ENCODE data around the gene TEX54.
"Not testable (repeated sequence)": the region's sequence is repeated elsewhere in the genome, so short reads cannot be mapped to it uniquely, and the experiment has no call there.

TEX54 gene

DNA sequence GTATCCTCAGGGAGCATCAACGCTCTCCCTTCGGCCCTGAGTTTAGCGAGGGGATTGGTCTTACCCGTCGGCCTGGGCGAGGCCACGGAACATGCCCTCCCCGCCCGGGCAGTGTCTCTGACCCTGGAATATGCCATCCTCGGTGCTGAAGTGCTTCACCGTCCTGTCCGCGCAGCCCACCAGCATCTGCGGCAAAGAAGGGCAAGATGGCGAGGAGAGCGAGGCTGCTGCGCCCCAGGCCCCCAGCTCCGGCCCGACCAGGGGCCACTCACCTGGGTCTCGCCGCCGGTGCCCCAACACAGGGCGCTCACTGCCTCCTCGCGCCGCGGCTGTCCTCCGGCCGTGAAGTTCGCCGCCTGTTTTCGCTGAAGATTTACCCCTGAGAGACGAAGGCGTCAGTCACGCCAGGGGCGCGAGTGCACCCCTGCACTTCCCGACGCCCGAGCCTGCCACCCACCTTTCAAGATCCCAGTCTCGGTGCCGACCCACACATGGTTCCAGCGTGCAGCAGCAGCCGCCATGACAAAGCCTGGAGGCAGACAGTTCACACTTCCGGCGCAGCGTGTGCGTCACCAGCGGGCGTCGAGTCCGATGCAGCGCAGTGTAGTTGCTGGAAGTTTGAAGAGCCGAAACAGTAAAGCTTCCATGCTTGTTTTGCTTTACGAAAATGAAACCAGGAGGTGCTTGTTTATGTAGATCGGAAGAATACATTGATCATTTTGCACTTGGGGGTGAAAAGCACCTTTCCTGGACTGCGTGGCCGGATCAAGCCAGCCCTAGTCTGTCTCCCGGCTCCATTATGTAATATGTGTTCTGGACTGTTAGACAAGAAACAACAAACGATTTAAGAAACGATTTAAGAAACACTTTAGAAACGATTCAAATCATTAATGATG is 6.7 kb upstream of the TEX54 start, which contains the start of gene WDR74:
TSS of gene WDR74 (minus strand) at position 541 of the 896 bp plus-strand sequence. CDS start at position 521, 20 bp downstream.
- no peak for TF ChIP-seq CTCF (IDR thresholded peaks at IDR 0.05; ENCODE audit: low read depth, low read length, missing control alignments)
- H3K4me3 ChIP-seq (ENCODE audit: low read depth, low read length), result peak within 1 kb of the TSS; percentile 89
- DNase-seq (ENCODE audit: low read depth), result peak; percentile 94

DNA sequence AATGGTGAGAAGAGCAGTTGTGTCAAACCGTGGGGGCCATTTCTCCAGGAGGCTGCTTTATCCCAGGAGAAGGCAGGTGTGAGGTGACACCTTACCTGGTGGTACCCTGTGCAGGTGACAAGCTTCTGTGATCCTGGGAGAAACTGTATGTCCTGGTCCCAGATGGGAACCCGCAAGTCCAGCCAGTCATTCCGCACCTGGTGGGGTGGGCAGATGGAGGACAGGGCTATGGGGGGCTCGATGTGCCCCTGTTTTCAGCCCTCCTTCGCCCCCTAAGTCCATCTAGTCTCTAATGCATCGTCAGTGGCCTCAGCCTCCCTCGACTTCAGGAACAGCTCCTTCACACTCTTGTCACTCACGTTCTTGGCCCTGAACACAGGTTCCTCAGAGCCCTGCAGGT is 2.7 kb upstream of the TEX54 start:
- DNase-seq (ENCODE audit: low read depth), result no peak
- no peak overlapping the region for H3K4me3 ChIP-seq (ENCODE audit: low read depth, low read length)
- no peak for TF ChIP-seq CTCF (IDR thresholded peaks at IDR 0.05; ENCODE audit: low read depth, low read length, missing control alignments)

DNA sequence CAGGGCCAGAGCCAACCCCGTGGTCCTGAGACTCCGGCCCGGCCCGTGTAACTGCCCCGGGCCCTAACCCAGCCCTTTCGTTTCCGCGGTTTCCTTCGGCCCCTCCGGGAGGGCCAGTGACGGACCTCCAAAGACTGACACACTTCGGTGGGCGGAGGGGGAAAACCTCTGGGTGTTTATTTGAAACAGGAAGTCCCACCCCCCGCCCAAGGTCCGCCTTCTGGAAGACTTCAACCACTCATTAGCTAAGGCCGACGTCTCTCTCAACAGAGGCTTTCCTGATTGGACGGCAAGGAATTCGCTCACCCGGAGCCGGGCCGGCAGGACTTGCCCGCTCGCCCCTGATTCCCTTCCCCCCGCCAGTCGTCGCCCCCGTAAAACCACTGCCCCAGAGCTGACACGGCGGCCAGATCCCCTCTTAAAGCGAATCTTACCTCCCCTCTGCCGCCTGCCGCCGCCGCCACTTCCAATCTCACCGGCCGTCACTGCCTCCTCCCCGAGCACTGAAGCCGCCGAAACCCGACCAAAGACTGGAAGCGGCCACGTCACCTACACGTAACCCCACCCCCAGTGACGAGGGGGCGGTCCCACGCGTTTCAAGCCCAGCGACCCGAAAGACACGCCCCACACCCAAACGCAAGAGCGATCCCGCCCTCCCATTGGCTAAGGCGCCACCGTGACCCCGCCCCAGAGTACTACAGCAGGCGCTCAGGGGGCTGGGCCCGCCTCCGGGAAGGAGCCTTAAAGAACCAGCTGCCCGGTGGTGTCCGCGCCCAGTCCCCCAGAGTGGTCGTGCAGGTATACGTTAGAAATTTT is 913 bp downstream of the TEX54 start, which contains the start of gene STX5:
TSS of gene STX5 (minus strand) at position 532 of the 816 bp plus-strand sequence. CDS start 808 bp downstream, outside the sequence.
- DNase-seq (ENCODE audit: low read depth), result peak; percentile 95
- TF ChIP-seq CTCF (IDR thresholded peaks at IDR 0.05; ENCODE audit: low read depth, low read length, missing control alignments), result no peak
- H3K4me3 ChIP-seq (ENCODE audit: low read depth, low read length), result peak within 1 kb of the TSS; percentile 85

- DNase-seq (ENCODE audit: low read depth), result no peak
- TF ChIP-seq CTCF (IDR thresholded peaks at IDR 0.05; ENCODE audit: low read depth, low read length, missing control alignments), result no peak
- H3K4me3 ChIP-seq (ENCODE audit: low read depth, low read length), result peak overlapping the region; percentile 85
Observed at GRCh38 chr11:62830904-62831519, 1.6 kb downstream of the TEX54 start.

GRCh38 chr11:62828130-62828529 is 4.5 kb downstream of the TEX54 start:
- H3K4me3 ChIP-seq (ENCODE audit: low read depth, low read length); DNase-seq (ENCODE audit: low read depth): not testable (repeated sequence)

DNA sequence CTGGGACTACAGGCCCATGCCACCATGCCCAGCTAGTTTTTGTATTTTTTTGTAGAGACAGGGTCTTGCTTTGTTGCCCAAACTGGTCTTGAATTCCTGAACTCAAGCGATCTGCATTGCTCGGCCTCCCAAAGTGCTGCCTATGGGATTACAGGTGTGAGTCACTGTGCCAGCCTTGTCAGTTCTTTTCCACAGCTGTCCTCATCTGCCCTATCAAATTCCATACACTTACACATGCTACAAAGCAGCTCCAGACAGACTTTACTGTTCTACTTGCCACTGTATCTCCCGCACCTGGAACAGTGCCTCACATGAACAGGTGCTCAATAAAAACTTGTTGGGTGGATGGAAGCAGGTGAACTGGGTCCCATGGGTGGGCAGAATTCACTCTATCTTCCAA is 9.0 kb downstream of the TEX54 start:
- H3K4me3 ChIP-seq (ENCODE audit: low read depth, low read length), result no peak overlapping the region
- TF ChIP-seq CTCF (IDR thresholded peaks at IDR 0.05; ENCODE audit: low read depth, low read length, missing control alignments), result no peak
- DNase-seq (ENCODE audit: low read depth), result no peak

- no peak overlapping the region for H3K4me3 ChIP-seq (ENCODE audit: low read depth, low read length)
- no peak for TF ChIP-seq CTCF (IDR thresholded peaks at IDR 0.05; ENCODE audit: low read depth, low read length, missing control alignments)
- no peak for DNase-seq (ENCODE audit: low read depth)
Observed at GRCh38 chr11:62817129-62817528, 15.5 kb downstream of the TEX54 start.
